Loucy (cell line): ENCODE data around the gene F12.

Source experiments
- CTCF ChIP-seq: fragments of 200-600 bp; sonication (generic); conservative IDR thresholded peaks from 2 replicates; pipeline ENCODE4 v1.5.1; 2014; ENCODE audit warnings: mild to moderate bottlenecking, antibody characterized with exemption, low read length
- EZH2phosphoT487 ChIP-seq: fragments of 200-600 bp; IDR thresholded peaks from 2 replicates; pipeline ENCODE4 v1.6.1; 2018; ENCODE audit warnings: antibody characterized with exemption, mild to moderate bottlenecking, moderate library complexity, borderline replicate concordance

DNA sequence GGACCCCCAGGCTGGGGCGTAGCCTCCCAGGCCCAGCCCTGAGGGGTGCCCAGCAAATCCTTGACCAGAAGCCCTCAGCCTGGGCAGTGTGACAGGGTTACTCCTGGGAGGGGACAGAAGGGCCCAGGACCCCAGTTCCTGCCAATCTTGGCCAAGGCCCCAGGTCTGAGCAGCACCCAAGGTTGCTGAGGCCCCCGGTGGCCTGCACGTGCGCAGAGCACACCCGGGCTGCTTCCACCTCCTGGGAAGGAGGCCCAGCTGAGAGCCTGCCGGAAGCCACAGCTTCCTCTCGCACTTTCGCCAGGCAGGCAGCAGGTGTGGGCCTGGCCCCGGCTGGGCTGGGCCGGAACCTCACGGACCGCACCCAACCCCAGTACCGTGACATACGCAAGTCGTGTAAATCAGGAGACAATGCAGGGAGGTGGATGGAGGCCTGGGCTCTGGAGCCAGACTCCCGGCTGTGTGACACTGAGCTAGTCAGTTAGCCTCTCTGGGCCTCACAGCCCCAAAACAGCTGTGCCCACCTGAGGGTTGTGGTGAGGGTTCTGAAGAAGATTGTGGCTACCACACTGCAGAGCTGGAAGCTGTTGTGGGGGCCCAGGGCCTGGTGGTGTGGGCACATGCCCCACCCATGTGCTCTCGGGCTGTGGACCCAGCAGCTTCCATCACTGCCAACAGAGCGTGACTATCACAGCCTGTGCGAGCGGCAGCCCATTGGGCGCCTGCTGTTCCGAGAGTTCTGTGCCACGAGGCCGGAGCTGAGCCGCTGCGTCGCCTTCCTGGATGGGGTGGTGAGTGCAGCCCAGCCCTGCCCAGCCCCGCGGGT lies 22.2 kb upstream of the F12 start:
- TF ChIP-seq CTCF: no peak
- TF ChIP-seq EZH2phosphoT487: no peak
